ENCODE data around the gene OR9G4.

The OR9G4 gene

DNA sequence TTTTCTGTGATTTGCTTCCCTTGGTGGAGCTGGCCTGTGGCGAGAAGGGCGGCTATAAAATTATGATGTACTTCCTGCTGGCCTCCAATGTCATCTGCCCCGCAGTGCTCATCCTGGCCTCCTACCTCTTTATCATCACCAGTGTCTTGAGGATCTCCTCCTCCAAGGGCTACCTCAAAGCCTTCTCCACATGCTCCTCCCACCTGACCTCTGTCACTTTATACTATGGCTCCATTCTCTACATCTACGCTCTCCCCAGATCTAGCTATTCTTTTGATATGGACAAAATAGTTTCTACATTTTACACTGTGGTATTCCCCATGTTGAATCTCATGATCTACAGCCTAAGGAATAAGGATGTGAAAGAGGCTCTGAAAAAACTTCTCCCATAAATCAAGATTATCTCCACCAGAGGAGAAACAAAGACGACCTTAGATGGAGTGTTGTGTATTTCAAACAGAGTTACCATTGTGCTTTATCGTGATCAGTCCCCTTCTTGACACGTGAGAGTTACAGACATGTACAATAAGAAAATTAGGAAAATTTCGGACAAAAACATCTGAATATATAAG lies 47.5 kb downstream of the OR9G4 start:
- TF ChIP-seq, protein P1, sequence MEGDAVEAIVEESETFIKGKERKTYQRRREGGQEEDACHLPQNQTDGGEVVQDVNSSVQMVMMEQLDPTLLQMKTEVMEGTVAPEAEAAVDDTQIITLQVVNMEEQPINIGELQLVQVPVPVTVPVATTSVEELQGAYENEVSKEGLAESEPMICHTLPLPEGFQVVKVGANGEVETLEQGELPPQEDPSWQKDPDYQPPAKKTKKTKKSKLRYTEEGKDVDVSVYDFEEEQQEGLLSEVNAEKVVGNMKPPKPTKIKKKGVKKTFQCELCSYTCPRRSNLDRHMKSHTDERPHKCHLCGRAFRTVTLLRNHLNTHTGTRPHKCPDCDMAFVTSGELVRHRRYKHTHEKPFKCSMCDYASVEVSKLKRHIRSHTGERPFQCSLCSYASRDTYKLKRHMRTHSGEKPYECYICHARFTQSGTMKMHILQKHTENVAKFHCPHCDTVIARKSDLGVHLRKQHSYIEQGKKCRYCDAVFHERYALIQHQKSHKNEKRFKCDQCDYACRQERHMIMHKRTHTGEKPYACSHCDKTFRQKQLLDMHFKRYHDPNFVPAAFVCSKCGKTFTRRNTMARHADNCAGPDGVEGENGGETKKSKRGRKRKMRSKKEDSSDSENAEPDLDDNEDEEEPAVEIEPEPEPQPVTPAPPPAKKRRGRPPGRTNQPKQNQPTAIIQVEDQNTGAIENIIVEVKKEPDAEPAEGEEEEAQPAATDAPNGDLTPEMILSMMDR (conservative IDR thresholded peaks at IDR 0.05; ENCODE audit: low read depth, low read length): no peak
- H3K4me3 ChIP-seq (ENCODE audit: low read depth, low read length): no peak overlapping the region
- no peak for DNase-seq (ENCODE audit: low read depth)

DNA sequence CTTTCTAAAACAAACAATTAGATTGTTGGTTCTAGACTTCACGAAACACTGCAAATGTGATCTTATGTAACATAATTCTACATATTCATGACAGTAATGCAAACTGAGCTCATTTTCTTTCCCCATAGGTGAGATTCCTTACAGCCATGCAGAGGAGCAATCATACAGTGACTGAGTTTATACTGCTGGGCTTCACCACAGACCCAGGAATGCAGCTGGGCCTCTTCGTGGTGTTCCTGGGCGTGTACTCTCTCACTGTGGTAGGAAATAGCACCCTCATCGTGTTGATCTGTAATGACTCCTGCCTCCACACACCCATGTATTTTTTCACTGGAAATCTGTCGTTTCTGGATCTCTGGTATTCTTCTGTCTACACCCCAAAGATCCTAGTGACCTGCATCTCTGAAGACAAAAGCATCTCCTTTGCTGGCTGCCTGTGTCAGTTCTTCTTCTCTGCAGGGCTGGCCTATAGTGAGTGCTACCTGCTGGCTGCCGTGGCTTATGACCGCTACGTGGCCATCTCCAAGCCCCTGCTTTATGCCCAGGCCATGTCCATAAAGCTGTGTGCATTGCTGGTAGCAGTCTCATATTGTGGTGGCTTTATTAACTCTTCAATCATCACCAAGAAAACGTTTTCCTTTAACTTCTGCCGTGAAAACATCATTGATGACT lies 48.1 kb downstream of the OR9G4 start:
- DNase-seq (ENCODE audit: low read depth): no peak
- TF ChIP-seq, protein P1 (conservative IDR thresholded peaks at IDR 0.05; ENCODE audit: low read depth, low read length): no peak
- H3K4me3 ChIP-seq (ENCODE audit: low read depth, low read length): no peak overlapping the region

DNA sequence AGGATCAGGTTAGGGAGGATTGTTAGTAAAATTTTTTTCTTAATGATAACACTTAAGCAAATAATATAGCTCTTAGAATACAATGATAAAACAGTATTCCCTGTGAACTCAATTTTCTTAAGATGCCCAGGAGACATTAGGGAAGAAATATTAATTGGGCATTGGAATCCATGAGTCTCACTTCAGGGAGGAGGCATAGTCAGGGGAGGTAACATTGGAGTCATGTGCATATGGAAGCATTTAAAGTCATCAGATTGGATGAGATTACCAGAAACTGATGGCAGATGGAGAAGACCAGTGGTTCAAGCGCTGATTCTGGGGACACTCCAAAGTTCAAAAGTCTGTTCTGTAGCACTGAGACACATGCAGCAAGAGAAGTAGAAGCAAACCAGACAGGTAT lies 49.7 kb downstream of the OR9G4 start, which contains the start of gene OR9G1:
Gene OR9G1 (plus strand): TSS at position 301 of the 400 bp plus-strand sequence. CDS start 1,293 bp downstream, outside the sequence.
- TF ChIP-seq, protein P1 (conservative IDR thresholded peaks at IDR 0.05; ENCODE audit: low read depth, low read length): no peak
- no peak within 1 kb of the TSS for H3K4me3 ChIP-seq (ENCODE audit: low read depth, low read length)
- DNase-seq (ENCODE audit: low read depth): no peak

DNA sequence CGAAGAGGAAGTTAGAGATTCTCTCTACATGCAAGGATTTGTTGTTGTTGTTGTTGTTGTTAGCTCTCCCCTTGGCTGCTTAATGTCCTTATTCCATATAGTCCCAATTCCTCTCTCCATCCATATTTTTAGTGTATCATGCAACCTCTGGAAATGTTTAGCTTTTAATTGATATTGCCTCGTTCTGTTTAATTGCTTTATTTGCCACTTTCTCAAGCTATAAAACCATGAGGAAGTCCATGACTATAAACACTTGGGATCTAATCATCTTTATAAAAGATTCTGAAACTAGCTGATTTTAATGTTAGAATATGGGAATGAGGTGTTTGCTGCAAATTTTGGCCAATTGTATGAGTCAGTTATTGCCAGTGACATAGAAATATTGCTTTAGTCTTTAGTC lies 55.1 kb downstream of the OR9G4 start:
- H3K4me3 ChIP-seq (ENCODE audit: low read depth, low read length): no peak overlapping the region
- DNase-seq (ENCODE audit: low read depth): no peak
- TF ChIP-seq, protein P1 (conservative IDR thresholded peaks at IDR 0.05; ENCODE audit: low read depth, low read length): no peak
